Muscle of leg (tissue), 16 donors: ENCODE measurements around the gene ZIC5. TPM values are rescaled to one million over a fixed set of nuclear protein-coding genes. Genes with fewer than 3 reads are reported as not detected.

Experiments used
- DNase-seq: peaks from one replicate; pipeline ENCODE4 v3.0.0; 2013
- H3K27ac ChIP-seq: one replicate; pipeline ENCODE4 v1.5.1; 2013; ENCODE audit warnings: mild to moderate bottlenecking, low read length, control low read depth
- H3K27me3 ChIP-seq: one replicate; pipeline ENCODE4 v1.6.1; 2013; ENCODE audit warnings: low read length; ENCODE audit not compliant: control insufficient read depth, insufficient read depth
- H3K36me3 ChIP-seq: one replicate; pipeline ENCODE4 v1.6.1; 2013; ENCODE audit warnings: low read length; ENCODE audit not compliant: control insufficient read depth, insufficient read depth
- H3K4me1 ChIP-seq: one replicate; pipeline ENCODE4 v1.6.1; 2013; ENCODE audit warnings: low read length; ENCODE audit not compliant: control insufficient read depth, insufficient read depth
- H3K4me3 ChIP-seq: one replicate; pipeline ENCODE4 v1.5.1; 2013; ENCODE audit warnings: low read length, control low read depth
- H3K9me3 ChIP-seq: replicated peaks from 2 replicates; pipeline ENCODE4 v1.6.1; 2013; ENCODE audit warnings: low read depth, low read length; ENCODE audit not compliant: control insufficient read depth
- WGBS: methylation state at CpG from one replicate; pipeline ENCODE4 v1.1.5; 2013; ENCODE audit warnings: missing lambda C conversion rate; ENCODE audit not compliant: insufficient coverage; 5-methylcytosine and 5-hydroxymethylcytosine counted together
- long read RNA-seq, 11 donors: transcript quantifications; one replicate each; lab custom pipeline, GENCODE V29; 2026
- polyA plus RNA-seq, 8 donors: library from polyadenylated mRNA; unstranded; fragments of 120-200 nt; gene quantifications; one replicate each; pipeline versions ENCODE4 v1.2.1 to v1.2.3, GENCODE V29; 2013; ENCODE audit warnings: inconsistent platforms in 1 of 8, low replicate concordance in 1 of 8; ENCODE audit not compliant: insufficient read length in 8 of 8, insufficient read depth in 1 of 8
- total RNA-seq: library from RNA; stranded (reverse); fragments of 120-200 nt; gene quantifications from one replicate; pipeline ENCODE4 v1.2.4, GENCODE V29; 2013

The ZIC5 gene
- total RNA-seq (not detected), polyA plus RNA-seq (under 1 TPM in 1 of 8 donors, not detected in 7; 0.03 TPM)
- long read RNA-seq, donor 1 = 0 reads
- long read RNA-seq, donor 2 = 0 reads
- long read RNA-seq, donor 3 = 0 reads
- long read RNA-seq, donor 4 = 0 reads
- long read RNA-seq, donor 5 = 0 reads
- long read RNA-seq, donor 6 = 0 reads
- long read RNA-seq, donor 7 = 0 reads
- long read RNA-seq, donor 8 = 0 reads
- long read RNA-seq, donor 9 = 0 reads
- long read RNA-seq, donor 10 = 0 reads
- long read RNA-seq, donor 11 = 0 reads

DNA sequence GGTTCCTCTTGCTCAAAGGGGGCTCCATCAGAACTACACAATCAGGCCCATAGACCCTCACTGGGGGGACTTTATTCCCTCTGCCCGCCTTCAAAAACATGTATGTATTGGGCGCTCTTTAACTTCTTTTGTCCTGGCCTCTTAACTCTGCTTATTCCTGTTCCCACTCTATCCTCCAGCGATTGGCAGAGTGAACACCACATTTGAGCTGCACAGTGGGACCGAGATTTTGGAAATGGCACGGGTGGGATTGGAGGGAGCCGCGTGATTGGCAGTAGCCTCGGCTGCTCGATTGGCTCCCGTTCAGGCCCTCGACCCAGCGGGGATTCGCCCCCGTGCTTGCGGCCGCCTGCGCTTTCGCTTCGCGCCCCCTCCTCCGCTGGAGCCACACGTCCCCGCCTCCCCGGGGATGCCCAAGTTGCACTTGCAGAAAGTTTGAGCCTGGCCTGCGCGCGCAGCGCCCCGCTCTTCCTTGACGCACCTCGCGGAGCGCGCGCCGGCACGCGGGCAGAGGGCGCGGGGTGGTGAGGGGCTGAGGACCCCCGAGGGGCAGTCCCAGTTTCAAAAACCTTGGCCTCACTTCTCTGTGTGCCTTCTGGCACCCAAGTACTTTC is at the start of gene ZIC5:
TSS of gene ZIC5 (minus strand) at position 192 of the 614 bp plus-strand sequence. CDS start at position 28, 164 bp downstream.
- H3K9me3 ChIP-seq = no peaks in the 10 kb centered on the region
- no peak within 1 kb of the TSS for H3K27ac ChIP-seq
- no peak for DNase-seq
- WGBS = 2% methylated on average over 34 of the region's 41 CpGs
- no peak within 1 kb of the TSS for H3K4me3 ChIP-seq
- H3K36me3 ChIP-seq = no peaks in the 10 kb centered on the region
- peaks cover 27% of the 10 kb centered on the region for H3K4me1 ChIP-seq
- peaks cover 87% of the 10 kb centered on the region for H3K27me3 ChIP-seq

- no peaks in the 10 kb centered on the region for H3K4me1 ChIP-seq
- H3K36me3 ChIP-seq = no peaks in the 10 kb centered on the region
- peaks cover 4% of the 10 kb centered on the region for H3K27me3 ChIP-seq
- H3K27ac ChIP-seq = no peak overlapping the region
- DNase-seq = no peak
- 82% methylated on average over 2 of the region's 3 CpGs for WGBS
- no peak overlapping the region for H3K4me3 ChIP-seq
- H3K9me3 ChIP-seq = no peaks in the 10 kb centered on the region
Observed at GRCh38 chr13:100019780-100020356, 48.3 kb upstream of the ZIC5 start.

DNA sequence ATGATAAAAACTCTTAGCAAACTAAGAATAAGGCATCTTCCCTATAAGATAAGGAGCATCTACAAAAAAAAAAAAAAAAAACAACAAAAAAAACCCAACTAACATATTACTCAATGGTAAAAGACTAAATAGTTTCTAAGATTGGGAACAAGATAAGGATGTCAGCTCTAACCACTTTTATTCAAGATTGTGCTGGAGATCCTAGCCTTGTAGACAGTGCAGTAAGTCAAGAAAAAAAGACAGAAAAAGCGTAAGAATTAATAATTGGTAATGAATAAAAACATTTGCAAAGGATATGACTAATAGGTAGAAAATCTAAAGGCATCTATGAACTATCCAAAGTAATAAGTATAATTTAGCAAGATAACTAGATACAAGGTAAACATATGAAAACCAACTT is 43.1 kb upstream of the ZIC5 start:
- Histone ChIP-seq H3K4me1 (no peaks in the 10 kb centered on the region), H3K27ac (no peak overlapping the region), H3K27me3 (peaks cover 7% of the 10 kb centered on the region), H3K36me3 (no peaks in the 10 kb centered on the region), H3K4me3 (no peak overlapping the region), H3K9me3 (no peaks in the 10 kb centered on the region)
- no CpG with 5 or more reads among the region's 1 CpG for WGBS
- DNase-seq = no peak

DNA sequence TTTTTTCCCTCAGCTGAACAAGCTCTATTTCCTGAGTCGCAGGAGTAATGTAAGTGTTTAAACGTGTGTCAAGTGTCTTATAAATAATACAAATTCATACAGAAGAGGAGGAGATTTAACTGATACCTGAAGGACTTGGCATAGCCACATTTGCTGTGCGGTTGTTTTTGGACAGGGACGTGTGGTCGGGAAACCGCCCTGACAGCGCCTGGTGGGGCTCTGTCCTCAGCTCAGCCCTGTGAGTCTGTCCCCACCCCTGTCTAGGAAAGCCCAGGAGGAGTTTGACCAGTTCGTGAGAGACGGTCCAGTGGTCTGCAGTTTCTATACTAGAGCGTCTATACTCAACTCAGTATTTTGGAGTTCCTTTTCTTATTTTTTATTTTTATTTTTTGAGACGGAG is 26.7 kb upstream of the ZIC5 start:
- H3K27me3 ChIP-seq = peaks cover 68% of the 10 kb centered on the region
- H3K4me1 ChIP-seq = no peaks in the 10 kb centered on the region
- no peak for DNase-seq
- no peak overlapping the region for H3K27ac ChIP-seq
- no peaks in the 10 kb centered on the region for H3K9me3 ChIP-seq
- no peak overlapping the region for H3K4me3 ChIP-seq
- WGBS = 86% methylated on average over 5 of the region's 11 CpGs
- no peaks in the 10 kb centered on the region for H3K36me3 ChIP-seq

DNA sequence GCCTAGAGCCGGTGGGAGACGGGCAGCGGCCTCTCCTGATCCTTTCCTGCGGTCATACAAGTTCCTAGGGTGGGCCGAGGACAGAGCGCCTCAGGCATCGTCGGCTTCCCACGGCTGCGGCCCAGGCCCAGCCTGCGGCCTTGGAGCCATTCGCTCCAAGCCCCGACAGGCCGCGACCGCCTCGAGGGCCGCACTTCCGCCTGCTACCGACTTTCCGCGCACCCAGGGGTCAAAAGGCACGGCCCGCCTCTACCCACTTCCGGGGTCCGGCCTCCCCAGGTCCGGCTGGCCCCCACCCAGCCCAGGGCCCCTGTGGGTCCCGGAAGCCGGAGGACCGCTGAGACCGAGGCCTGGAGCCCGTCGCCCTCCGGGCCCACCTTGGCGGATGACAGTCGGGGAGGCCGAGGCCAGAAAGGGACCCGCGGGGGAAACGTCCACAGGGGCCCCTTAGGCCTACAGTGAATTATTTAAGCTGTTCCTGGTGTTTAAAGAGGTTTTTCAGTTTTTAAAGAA is 26.2 kb upstream of the ZIC5 start:
- no peaks in the 10 kb centered on the region for H3K36me3 ChIP-seq
- peaks cover 70% of the 10 kb centered on the region for H3K27me3 ChIP-seq
- H3K27ac ChIP-seq = no peak overlapping the region
- H3K4me3 ChIP-seq = no peak overlapping the region
- no peaks in the 10 kb centered on the region for H3K4me1 ChIP-seq
- H3K9me3 ChIP-seq = no peaks in the 10 kb centered on the region
- no peak for DNase-seq
- 22% methylated on average over 20 of the region's 40 CpGs for WGBS

GRCh38 chr13:99996381-99996973 is 24.9 kb upstream of the ZIC5 start:
- Histone ChIP-seq H3K4me1 (no peaks in the 10 kb centered on the region), H3K9me3 (no peaks in the 10 kb centered on the region), H3K4me3 (no peak overlapping the region), H3K27me3 (peaks cover 76% of the 10 kb centered on the region), H3K36me3 (no peaks in the 10 kb centered on the region), H3K27ac (no peak overlapping the region)
- DNase-seq = no peak
- 20% methylated on average over 1 of the region's 8 CpGs for WGBS

- peaks cover 78% of the 10 kb centered on the region for H3K27me3 ChIP-seq
- no peaks in the 10 kb centered on the region for H3K36me3 ChIP-seq
- H3K4me1 ChIP-seq = no peaks in the 10 kb centered on the region
- no peak overlapping the region for H3K27ac ChIP-seq
- WGBS = 0% methylated on average over 6 of the region's 21 CpGs
- DNase-seq = peak; percentile 35
- H3K4me3 ChIP-seq = no peak overlapping the region
- no peaks in the 10 kb centered on the region for H3K9me3 ChIP-seq
Observed at GRCh38 chr13:99995589-99996380, 24.2 kb upstream of the ZIC5 start.

DNA sequence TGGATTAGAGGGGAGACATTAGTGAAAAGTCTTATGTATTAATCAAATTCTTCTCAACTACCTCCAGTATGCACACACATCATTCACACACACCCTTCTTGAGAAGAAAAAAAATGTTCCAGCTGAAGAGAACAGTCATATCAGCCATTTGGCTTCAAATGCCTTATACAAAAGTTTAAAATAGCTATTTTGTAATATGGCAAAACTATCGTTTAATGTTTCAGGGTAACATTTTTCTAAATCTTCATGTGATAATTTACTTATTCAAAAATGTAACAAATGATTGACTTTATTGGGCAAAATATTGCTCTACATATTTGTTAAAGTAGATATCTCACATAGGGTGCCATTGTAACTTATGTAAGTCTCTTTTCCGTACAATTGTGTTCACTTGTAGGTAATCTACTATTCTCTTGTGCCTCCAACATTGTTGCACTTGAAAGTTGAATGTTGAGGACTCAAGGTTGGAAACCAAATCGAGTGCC is 23.6 kb upstream of the ZIC5 start:
- H3K27ac ChIP-seq = no peak overlapping the region
- H3K9me3 ChIP-seq = no peaks in the 10 kb centered on the region
- no CpG with 5 or more reads among the region's 3 CpGs for WGBS
- DNase-seq = peak; percentile 12
- H3K4me3 ChIP-seq = no peak overlapping the region
- peaks cover 78% of the 10 kb centered on the region for H3K27me3 ChIP-seq
- H3K4me1 ChIP-seq = peaks cover 4% of the 10 kb centered on the region
- H3K36me3 ChIP-seq = no peaks in the 10 kb centered on the region

- DNase-seq = no peak
- Histone ChIP-seq H3K27ac (no peak overlapping the region), H3K4me1 (peaks cover 4% of the 10 kb centered on the region), H3K4me3 (no peak overlapping the region), H3K27me3 (peaks cover 78% of the 10 kb centered on the region), H3K36me3 (no peaks in the 10 kb centered on the region), H3K9me3 (no peaks in the 10 kb centered on the region)
- WGBS = no CpG with 5 or more reads among the region's 1 CpG
Observed at GRCh38 chr13:99994638-99995020, 23.1 kb upstream of the ZIC5 start.
